CD8-positive, alpha-beta memory T cell (primary cell): Measurements from ENCODE around the gene METRN. TPM values are rescaled to one million over a fixed set of nuclear protein-coding genes. Genes with fewer than 3 reads are reported as not detected.
A peak's percentile ranks its signal among the peaks of the same experiment; 100 is the strongest.
"Not testable (repeated sequence)": the region's sequence is repeated elsewhere in the genome, so short reads cannot be mapped to it uniquely, and the experiment has no call there.

Experiments
- CTCF ChIA-PET: fragments of 350-600 bp; sonication (Branson Sonifier 250); formaldehyde crosslinking; loops from one replicate; lab custom pipeline; 2021; ENCODE audit warnings: antibody characterized with exemption; lab: Charles Lee
- POLR2A ChIA-PET: fragments of 350-600 bp; sonication (Branson Sonifier 250); formaldehyde crosslinking; loops from one replicate; lab custom pipeline; 2021; ENCODE audit warnings: antibody characterized with exemption; lab: Charles Lee
- DNase-seq, 5 donors: peaks; one replicate each; pipeline versions ENCODE4 v3.0.0 to v3.0.0-alpha.2; 2020 to 2022; ENCODE audit warnings: mixed read lengths in 1 of 5
- H3K27ac ChIP-seq: one replicate; pipeline ENCODE4 v1.7.0; 2013; ENCODE audit warnings: low read depth, mild to moderate bottlenecking, low read length, moderate library complexity
- H3K27me3 ChIP-seq: 2 replicates; pipeline ENCODE4 v1.7.0; 2013; ENCODE audit warnings: low read length, mild to moderate bottlenecking; ENCODE audit not compliant: insufficient read depth, poor library complexity, severe bottlenecking
- H3K36me3 ChIP-seq: 2 replicates; pipeline ENCODE4 v1.7.0; 2013; ENCODE audit warnings: mild to moderate bottlenecking, low read length, moderate library complexity; ENCODE audit not compliant: insufficient read depth
- H3K4me1 ChIP-seq: 2 replicates; pipeline ENCODE4 v1.7.0; 2013; ENCODE audit warnings: mild to moderate bottlenecking, low read length, moderate library complexity; ENCODE audit not compliant: insufficient read depth
- H3K4me3 ChIP-seq: 2 replicates; pipeline ENCODE4 v1.7.0; 2013; ENCODE audit warnings: mild to moderate bottlenecking, low read length
- H3K9me3 ChIP-seq: 2 replicates; pipeline ENCODE4 v1.7.0; 2013; ENCODE audit warnings: mild to moderate bottlenecking, low read length
- H3K27ac Mint-ChIP-seq, 8 donors: one replicate each; pipeline ENCODE4 v1.8.0; 2020 to 2021; ENCODE audit warnings: mixed read lengths in 8 of 8, mild to moderate bottlenecking in 6 of 8, inconsistent platforms in 3 of 8, moderate library complexity in 3 of 8
- H3K27me3 Mint-ChIP-seq, 2 donors: one replicate each; pipeline ENCODE4 v1.8.0; 2020 to 2021; ENCODE audit warnings: mixed read lengths in 2 of 2, mild to moderate bottlenecking in 1 of 2, moderate library complexity in 1 of 2
- H3K36me3 Mint-ChIP-seq, 3 donors: one replicate each; pipeline ENCODE4 v1.8.0; 2020 to 2021; ENCODE audit warnings: mixed read lengths in 3 of 3, inconsistent platforms in 1 of 3, mild to moderate bottlenecking in 1 of 3
- H3K4me1 Mint-ChIP-seq, 3 donors: one replicate each; pipeline ENCODE4 v1.8.0; 2020 to 2021; ENCODE audit warnings: mixed read lengths in 3 of 3, inconsistent platforms in 1 of 3, mild to moderate bottlenecking in 1 of 3
- H3K4me3 Mint-ChIP-seq, 7 donors: one replicate each; pipeline ENCODE4 v1.8.0; 2020 to 2021; ENCODE audit warnings: mixed read lengths in 7 of 7, mild to moderate bottlenecking in 6 of 7, moderate library complexity in 4 of 7, inconsistent platforms in 2 of 7
- H3K9me3 Mint-ChIP-seq, 5 donors: one replicate each; pipeline ENCODE4 v1.8.0; 2020 to 2022; ENCODE audit warnings: mixed read lengths in 5 of 5, mild to moderate bottlenecking in 3 of 5, moderate library complexity in 2 of 5, inconsistent platforms in 1 of 5
- polyA plus RNA-seq: library from polyadenylated mRNA; unstranded; fragments of 300-500 nt; fragmentation: Illumina TruSeq; gene quantifications from one replicate; pipeline ENCODE4 v1.2.3, GENCODE V29; 2021
- total RNA-seq, 2 experiments: library from RNA; stranded (reverse); gene quantifications; one replicate each; pipeline ENCODE4 v1.2.3, GENCODE V29; 2021

Gene METRN
- total and polyA plus RNA-seq, 3 experiments from 2014 or later = 34.8 to 50.3 (median 38.2) TPM

GRCh38 chr16:687499-687898 is 27.4 kb upstream of the METRN start:
- no peak for DNase-seq
- POLR2A ChIA-PET = no interaction called here
- CTCF ChIA-PET = interaction anchor here (1.5 kb wide), 1 partner anchor 19 kb away, joined by 3 read pairs; the partner anchor contains the start of gene RHOT2
- Mint-ChIP-seq H3K27me3 (no peaks in the 10 kb centered on the region), H3K4me1 (peaks cover 19 to 54% (median 23%) of the 10 kb centered on the region in 3 donors), H3K27ac (no peak overlapping the region), H3K9me3 (no peaks in the 10 kb centered on the region), H3K36me3 (peaks cover 0 to 23% (median 1%) of the 10 kb centered on the region in 3 donors), H3K4me3 (peak overlapping the region in 2 of 7 donors; percentile 32 to 42)
- Histone ChIP-seq H3K36me3 (no peaks in the 10 kb centered on the region), H3K9me3 (no peaks in the 10 kb centered on the region), H3K27me3 (no peaks in the 10 kb centered on the region), H3K27ac (no peak overlapping the region), H3K4me3 (no peak overlapping the region), H3K4me1 (peaks cover 33% of the 10 kb centered on the region)

- no peaks in the 10 kb centered on the region for H3K27me3 ChIP-seq
- peak overlapping the region; percentile 89 for H3K27ac ChIP-seq
- peaks cover 25% of the 10 kb centered on the region for H3K4me1 ChIP-seq
- Mint-ChIP-seq H3K36me3 (peaks cover 0 to 11% (median 0%) of the 10 kb centered on the region in 3 donors), H3K9me3 (no peaks in the 10 kb centered on the region), H3K27ac (peak overlapping the region in 7 of 8 donors; percentile 79 to 96 (median 92)), H3K4me3 (peak overlapping the region; percentile 87 to 97 (median 90)), H3K27me3 (peaks cover 0 to 1% of the 10 kb centered on the region in 2 donors), H3K4me1 (peaks cover 19 to 43% (median 23%) of the 10 kb centered on the region in 3 donors)
- no peak for DNase-seq
- ChIA-PET POLR2A (interaction anchor here (0.7 to 2.0 kb wide), 5 partner anchors 8 to 53 kb away, joined by 3 to 12 read pairs (median 4); partner anchors contain the start of genes ANTKMT, HAGHL and METTL26), CTCF (interaction anchor here (1.6 kb wide), 2 partner anchors 9 to 23 kb away, joined by 3 to 7 read pairs; partner anchors contain the start of gene STUB1)
- H3K36me3 ChIP-seq = no peaks in the 10 kb centered on the region
- no peaks in the 10 kb centered on the region for H3K9me3 ChIP-seq
- peak overlapping the region; percentile 96 for H3K4me3 ChIP-seq
Measured at GRCh38 chr16:689175-689897, 25.6 kb upstream of the METRN start.

- Mint-ChIP-seq H3K36me3 (peaks cover 0 to 11% (median 0%) of the 10 kb centered on the region in 3 donors), H3K4me3 (peak overlapping the region in 6 of 7 donors; percentile 57 to 96 (median 88)), H3K4me1 (peaks cover 26 to 45% (median 28%) of the 10 kb centered on the region in 3 donors), H3K27ac (peak overlapping the region in 4 of 8 donors; percentile 79 to 95 (median 88))
- H3K36me3 ChIP-seq, H3K9me3 Mint-ChIP-seq, H3K27me3 Mint-ChIP-seq, H3K9me3 ChIP-seq, H3K27me3 ChIP-seq, H3K4me3 ChIP-seq, DNase-seq, CTCF ChIA-PET, H3K27ac ChIP-seq: not testable (repeated sequence)
- POLR2A ChIA-PET = interaction anchor here (2.0 kb wide), 1 partner anchor 30 kb away, joined by 12 read pairs; the partner anchor contains the start of gene ANTKMT
- peaks cover 26% of the 10 kb centered on the region for H3K4me1 ChIP-seq
Measured at GRCh38 chr16:691242-691641, 23.7 kb upstream of the METRN start.

GRCh38 chr16:692356-693108 is 22.4 kb upstream of the METRN start:
- Histone ChIP-seq H3K9me3 (no peaks in the 10 kb centered on the region), H3K36me3 (no peaks in the 10 kb centered on the region), H3K4me1 (peaks cover 28% of the 10 kb centered on the region), H3K27me3 (no peaks in the 10 kb centered on the region), H3K4me3 (no peak overlapping the region), H3K27ac (no peak overlapping the region)
- ChIA-PET POLR2A (interaction anchor here (0.6 kb wide), 1 partner anchor 8 kb away, joined by 4 read pairs; the partner anchor contains the start of gene JMJD8), CTCF (interaction anchor here (1.2 kb wide), 1 partner anchor 11 kb away, joined by 4 read pairs; no protein-coding TSS in a partner anchor)
- DNase-seq = no peak
- Mint-ChIP-seq H3K4me3 (peak overlapping the region in 6 of 7 donors; percentile 1 to 96 (median 38)), H3K4me1 (peaks cover 26 to 54% (median 32%) of the 10 kb centered on the region in 3 donors), H3K27ac (peak overlapping the region in 5 of 8 donors; percentile 18 to 95 (median 42)), H3K36me3 (peaks cover 0 to 8% (median 0%) of the 10 kb centered on the region in 3 donors), H3K27me3 (peaks cover 0 to 1% of the 10 kb centered on the region in 2 donors), H3K9me3 (no peaks in the 10 kb centered on the region)

GRCh38 chr16:693364-693763 is 21.6 kb upstream of the METRN start:
- no peaks in the 10 kb centered on the region for H3K36me3 ChIP-seq
- peaks cover 0 to 1% of the 10 kb centered on the region in 2 donors for H3K27me3 Mint-ChIP-seq
- peaks cover 26 to 54% (median 32%) of the 10 kb centered on the region in 3 donors for H3K4me1 Mint-ChIP-seq
- peak overlapping the region in 3 of 7 donors; percentile 24 to 84 (median 34) for H3K4me3 Mint-ChIP-seq
- POLR2A ChIA-PET = interaction anchor here (0.6 kb wide), 1 partner anchor 9 kb away, joined by 4 read pairs; the partner anchor contains the start of gene JMJD8
- H3K27me3 ChIP-seq = no peaks in the 10 kb centered on the region
- H3K4me1 ChIP-seq = peaks cover 26% of the 10 kb centered on the region
- H3K9me3 ChIP-seq = no peaks in the 10 kb centered on the region
- H3K36me3 Mint-ChIP-seq = peaks cover 0 to 6% (median 0%) of the 10 kb centered on the region in 3 donors
- no peak overlapping the region for H3K27ac ChIP-seq
- peak overlapping the region in 2 of 8 donors; percentile 64 to 95 for H3K27ac Mint-ChIP-seq
- H3K4me3 ChIP-seq = no peak overlapping the region
- DNase-seq = no peak
- H3K9me3 Mint-ChIP-seq = no peaks in the 10 kb centered on the region
- CTCF ChIA-PET = interaction anchor here (1.2 kb wide), 1 partner anchor 12 kb away, joined by 4 read pairs; no protein-coding TSS in a partner anchor

- peak overlapping the region in 3 of 7 donors; percentile 24 to 34 (median 29) for H3K4me3 Mint-ChIP-seq
- no peak overlapping the region for H3K4me3 ChIP-seq
- peak overlapping the region in 1 of 8 donors; percentile 95 for H3K27ac Mint-ChIP-seq
Measured at GRCh38 chr16:693766-694165, 21.2 kb upstream of the METRN start.

GRCh38 chr16:694187-694862 is 20.6 kb upstream of the METRN start:
- no peak for DNase-seq
- Histone ChIP-seq H3K9me3 (no peaks in the 10 kb centered on the region), H3K27ac (peak overlapping the region; percentile 31), H3K4me3 (peak overlapping the region; percentile 51), H3K27me3 (no peaks in the 10 kb centered on the region), H3K4me1 (peaks cover 22% of the 10 kb centered on the region), H3K36me3 (no peaks in the 10 kb centered on the region)
- H3K36me3 Mint-ChIP-seq = peaks cover 0 to 6% (median 0%) of the 10 kb centered on the region in 3 donors
- H3K27me3 Mint-ChIP-seq = peaks cover 0 to 1% of the 10 kb centered on the region in 2 donors
- H3K27ac Mint-ChIP-seq = peak overlapping the region in 5 of 8 donors; percentile 43 to 60 (median 51)
- POLR2A ChIA-PET = interaction anchor here (0.7 to 2.1 kb wide), 5 partner anchors 10 to 58 kb away, joined by 4 to 15 read pairs (median 8); partner anchors contain the start of genes JMJD8, METTL26 and STUB1
- peaks cover 32 to 53% (median 32%) of the 10 kb centered on the region in 3 donors for H3K4me1 Mint-ChIP-seq
- H3K9me3 Mint-ChIP-seq = no peaks in the 10 kb centered on the region
- CTCF ChIA-PET = interaction anchor here (1.1 to 1.8 kb wide), 3 partner anchors 12 to 47 kb away, joined by 5 to 7 read pairs (median 7); partner anchors contain the start of genes CIAO3 and RHOT2
- peak overlapping the region; percentile 74 to 90 (median 79) for H3K4me3 Mint-ChIP-seq

More at GRCh38 chr16:693766-694165, 21.2 kb upstream of the METRN start:
- H3K36me3 Mint-ChIP-seq = peaks cover 0 to 6% (median 0%) of the 10 kb centered on the region in 3 donors
- Histone ChIP-seq H3K4me1 (peaks cover 22% of the 10 kb centered on the region), H3K36me3 (no peaks in the 10 kb centered on the region), H3K9me3 (no peaks in the 10 kb centered on the region), H3K27ac (no peak overlapping the region), H3K27me3 (no peaks in the 10 kb centered on the region)
- peaks cover 0 to 1% of the 10 kb centered on the region in 2 donors for H3K27me3 Mint-ChIP-seq
- H3K4me1 Mint-ChIP-seq = peaks cover 26 to 53% (median 31%) of the 10 kb centered on the region in 3 donors
- peak in 3 of 5 donors; percentile 33 to 53 (median 43) for DNase-seq
- ChIA-PET CTCF (interaction anchor here (1.2 kb wide), 1 partner anchor 12 kb away, joined by 4 read pairs; no protein-coding TSS in a partner anchor), POLR2A (no interaction called here)
- H3K9me3 Mint-ChIP-seq = no peaks in the 10 kb centered on the region
